Cardiac septum (tissue), 1 donor: ENCODE data around the gene RAB11FIP2. TPM values are rescaled to one million over a fixed set of nuclear protein-coding genes. Genes with fewer than 3 reads are reported as not detected.

Experiments
- DNase-seq: peaks from one replicate; pipeline ENCODE4 v3.0.0-alpha.2; 2020; ENCODE audit warnings: low spot score
- intact Hi-C: fragments of 100-400 bp; cut with DNase I; formaldehyde crosslinking; loops from one replicate; pipeline ENCODE4 v1.14.0; 2022
- total RNA-seq: library from RNA; stranded (reverse); fragmentation: NEBNext Ultra II Directional; extraction: Animal tissue kit (Norgen Biotek cat#: 25700); gene quantifications from one replicate; pipeline ENCODE4 v1.2.1, GENCODE V29; 2021
- donor health status: DM: no; HTN: no; CAD: no.

RAB11FIP2 gene
- total RNA-seq, 1 donor from 2014 or later: 12.7 TPM

DNA sequence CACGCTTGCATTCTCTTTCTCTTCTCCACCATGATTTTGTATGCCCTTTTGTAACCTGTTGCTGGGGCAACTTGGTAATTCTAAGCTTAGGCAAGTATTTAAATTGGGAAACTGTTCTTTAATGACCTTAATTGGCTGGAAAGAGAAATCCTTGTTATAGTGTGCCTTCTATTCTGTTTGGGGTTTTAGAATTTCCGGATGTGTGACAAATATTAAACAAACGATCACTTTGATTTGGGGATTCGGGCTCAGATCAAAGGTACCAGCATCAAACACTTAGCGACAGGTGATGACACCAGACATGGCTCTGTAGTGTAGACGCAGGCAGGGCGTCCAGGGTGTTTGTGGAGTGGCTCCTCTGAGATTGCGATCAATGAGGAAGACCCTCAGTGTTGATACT lies 55.0 kb downstream of the RAB11FIP2 start:
- intact Hi-C loops: no loop called here
- DNase-seq: no peak

- no peak for DNase-seq
These were observed 56.8 kb downstream of the RAB11FIP2 start for GRCh38 chr10:117989962-117990361.

DNA sequence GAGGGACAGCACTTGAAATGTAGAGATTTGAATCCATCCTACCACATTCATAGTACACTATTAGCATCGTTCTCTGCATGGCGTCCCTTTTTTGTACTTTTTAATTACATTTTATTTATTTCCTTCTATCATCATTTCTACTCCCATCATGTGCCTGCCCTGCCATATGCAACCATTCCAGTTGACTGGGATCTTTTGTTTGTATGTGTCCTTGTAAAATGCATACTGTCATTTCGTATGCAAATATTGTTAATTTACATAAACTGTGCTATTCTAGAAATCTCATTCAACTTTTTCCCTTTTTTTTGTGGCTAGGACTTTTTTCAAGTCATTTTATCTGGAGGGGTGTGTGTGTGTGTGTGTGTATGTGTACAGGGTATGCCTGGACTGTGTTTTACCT lies 57.9 kb downstream of the RAB11FIP2 start:
- intact Hi-C loops: no loop called here
- no peak for DNase-seq

More at GRCh38 chr10:117989962-117990361, 56.8 kb downstream of the RAB11FIP2 start:
- intact Hi-C loops: no loop called here

DNA sequence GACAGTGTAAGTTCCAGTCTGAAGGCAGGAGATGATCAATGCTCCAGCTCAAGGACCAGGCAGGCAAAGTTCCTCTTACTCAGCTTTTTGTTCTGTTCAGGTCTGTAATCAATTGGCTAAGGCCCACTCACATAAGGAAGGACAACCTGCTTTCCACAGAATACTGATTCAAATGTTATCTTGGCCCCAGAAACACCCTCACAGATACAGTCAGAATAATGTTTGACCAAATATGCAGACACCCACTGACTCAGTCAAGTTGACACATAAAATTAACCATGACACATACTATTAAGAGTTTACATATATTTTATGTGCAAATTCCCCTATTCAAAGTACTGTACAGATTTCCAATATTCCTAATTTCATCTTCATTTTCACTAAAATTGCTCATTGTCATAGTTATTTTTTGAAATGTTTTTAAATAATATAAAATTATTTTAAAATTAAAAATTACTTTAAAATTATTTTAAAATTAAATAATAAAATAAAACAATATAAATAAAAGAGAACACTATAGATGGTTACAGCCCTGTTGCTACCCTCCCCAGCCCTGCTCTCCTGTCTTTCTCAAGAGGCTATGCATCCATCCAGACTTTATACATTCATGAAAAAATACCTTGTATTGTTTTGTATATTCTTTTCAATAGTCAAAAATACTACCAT lies 59.4 kb downstream of the RAB11FIP2 start:
- intact Hi-C loops: no loop called here
- DNase-seq: no peak

DNA sequence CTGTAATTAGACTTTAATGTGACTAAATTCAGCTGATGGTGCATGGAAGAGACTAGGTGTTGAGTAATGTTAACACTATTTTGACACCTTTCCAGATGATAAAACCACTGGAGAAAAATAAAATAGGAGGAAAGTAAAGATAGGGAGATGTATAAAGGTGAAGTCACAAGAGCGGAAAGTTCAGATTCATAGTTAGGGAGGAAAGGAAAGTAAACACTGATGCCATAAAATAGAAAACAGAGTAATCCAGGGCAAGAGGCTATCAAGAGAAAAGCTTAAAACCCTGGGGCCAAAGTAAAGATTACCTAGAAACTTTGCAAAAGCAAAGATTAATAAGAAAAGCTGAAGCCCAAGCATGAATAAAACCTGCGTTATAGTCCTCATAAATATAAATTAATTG lies 62.8 kb downstream of the RAB11FIP2 start:
- DNase-seq: no peak
- intact Hi-C loops: no loop called here

DNA sequence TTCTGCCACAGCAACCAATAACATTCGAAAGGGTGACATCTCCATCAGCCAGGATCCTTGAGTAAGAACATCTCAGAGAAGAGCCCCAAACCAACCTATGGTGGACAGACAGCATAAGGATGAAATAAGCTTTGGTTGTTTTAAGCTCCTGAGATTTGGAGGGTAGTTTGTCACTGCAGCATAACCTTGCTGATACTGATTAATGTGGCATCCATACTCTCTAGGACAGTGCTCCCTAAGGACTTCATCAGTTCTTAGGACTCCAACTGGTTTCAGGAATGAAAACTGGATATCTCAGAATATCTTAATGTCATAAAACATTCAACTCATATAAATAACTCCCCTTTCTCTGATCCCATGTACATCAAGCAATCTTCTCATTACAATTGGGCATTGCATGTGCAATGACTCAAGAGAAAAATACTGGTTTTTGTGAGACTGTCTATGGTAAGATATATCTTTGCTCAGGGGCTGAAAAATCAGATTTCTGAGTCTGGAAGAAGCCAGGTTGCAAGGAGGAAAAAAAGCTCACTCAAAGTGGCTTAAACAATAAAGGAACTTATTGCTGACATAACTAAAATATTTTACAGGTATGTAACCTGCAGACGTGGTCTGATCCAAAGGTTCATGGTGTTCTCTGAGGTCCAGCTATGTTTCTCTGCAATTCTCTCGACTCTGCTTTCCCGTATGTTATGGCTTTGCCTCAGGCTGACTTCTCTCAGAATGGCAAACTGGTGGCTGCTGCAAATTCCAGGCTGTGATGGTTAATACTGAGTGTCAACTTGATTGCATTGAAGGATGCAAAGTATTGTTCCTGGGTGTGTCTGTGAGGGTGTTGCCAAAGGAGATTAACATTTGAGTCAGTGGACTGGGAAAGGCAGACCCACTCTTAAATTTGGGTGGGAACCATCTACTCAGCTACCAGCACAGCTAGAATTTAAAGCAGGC lies 65.7 kb downstream of the RAB11FIP2 start:
- intact Hi-C loops: no loop called here
- no peak for DNase-seq

- intact Hi-C loops: no loop called here
- DNase-seq: no peak
These were observed 66.5 kb downstream of the RAB11FIP2 start for GRCh38 chr10:117980216-117980615.

GRCh38 chr10:117972168-117972837 lies 74.4 kb downstream of the RAB11FIP2 start:
- intact Hi-C loops: no loop called here
- DNase-seq: no peak

DNA sequence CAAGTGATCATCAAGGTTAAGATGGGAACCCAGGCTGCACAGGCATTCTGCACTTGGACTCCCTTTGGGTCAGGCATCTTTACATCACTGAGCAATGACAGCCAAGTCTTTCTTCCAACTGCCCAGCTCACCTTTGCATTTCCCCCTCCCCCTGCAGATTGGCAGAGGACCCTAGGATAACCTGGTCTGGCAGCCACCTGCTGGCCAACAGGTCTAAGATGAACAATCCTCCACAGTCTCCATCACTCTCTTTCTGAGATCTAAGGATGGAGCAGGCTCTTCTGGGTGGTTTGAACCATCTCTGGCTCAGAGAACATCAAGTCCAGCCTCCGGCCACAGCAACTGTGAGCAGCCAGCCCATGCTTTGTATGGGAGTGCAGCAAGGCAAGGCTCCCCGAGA lies 75.8 kb downstream of the RAB11FIP2 start:
- intact Hi-C loops: no loop called here
- no peak for DNase-seq

GRCh38 chr10:117969592-117969991 lies 77.1 kb downstream of the RAB11FIP2 start:
- no peak for DNase-seq
- intact Hi-C loops: no loop called here

DNA sequence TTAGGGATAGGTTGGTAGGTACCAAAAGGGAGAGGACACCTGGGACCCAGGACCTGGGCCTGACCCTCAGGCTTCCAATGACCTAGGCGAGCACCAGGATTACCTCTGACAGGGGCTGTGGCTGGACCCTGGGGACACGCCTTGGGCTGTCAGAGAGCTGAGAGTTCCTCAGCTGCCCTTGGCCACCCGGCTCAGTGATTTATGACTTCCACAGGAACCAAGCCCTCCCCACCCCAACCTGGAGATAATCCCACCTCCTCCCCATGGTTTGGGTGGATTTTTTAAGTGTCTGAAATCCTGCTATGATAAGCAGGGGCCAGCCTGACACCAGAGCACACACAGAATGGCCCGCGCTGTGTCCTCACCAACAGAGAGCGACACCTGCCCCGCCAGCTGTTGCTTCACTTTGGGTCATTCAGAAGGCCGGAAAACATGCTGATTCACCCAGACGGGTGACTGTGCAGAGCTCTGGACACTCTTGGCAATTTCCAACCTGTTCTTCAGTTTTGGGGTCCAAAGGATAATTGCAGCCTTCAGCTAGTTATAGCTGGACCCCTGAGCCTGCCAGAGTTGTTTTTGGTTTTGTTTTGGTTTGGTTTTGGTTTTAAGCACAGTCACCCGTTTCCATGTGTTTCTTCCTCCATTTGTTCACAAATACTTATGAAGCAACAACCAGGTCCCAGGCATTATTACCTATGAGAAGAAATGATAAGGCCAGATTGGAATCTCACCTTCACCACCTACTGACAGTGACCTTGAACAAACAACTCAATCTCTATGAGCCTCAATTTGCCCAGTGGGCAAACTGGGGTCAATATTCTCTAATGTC lies 78.2 kb downstream of the RAB11FIP2 start:
- no peak for DNase-seq
- intact Hi-C loops: no loop called here

DNA sequence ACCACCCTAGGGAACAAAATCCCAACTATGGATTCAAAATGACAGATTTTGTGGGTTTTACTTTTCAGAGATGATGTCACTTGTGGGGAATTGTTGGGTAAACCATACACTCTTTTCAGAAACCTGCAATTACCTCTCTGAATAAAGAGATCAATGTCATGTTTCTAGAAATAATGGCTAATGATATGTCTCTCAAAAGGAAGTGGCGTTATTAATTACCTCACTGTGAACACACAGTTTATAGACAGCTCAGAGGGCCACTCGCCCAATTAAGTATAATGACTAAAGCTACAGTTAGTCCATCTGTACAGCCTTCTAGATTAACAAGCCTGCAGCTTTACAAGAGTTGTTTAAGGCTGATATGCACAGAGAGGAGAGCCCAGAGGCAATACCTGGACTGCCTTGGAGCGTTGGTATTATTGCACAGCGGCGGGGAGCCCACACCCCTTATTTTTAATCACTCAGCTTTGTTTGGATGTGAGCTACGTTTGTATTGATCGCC lies 79.5 kb downstream of the RAB11FIP2 start:
- intact Hi-C loops: no loop called here
- no peak for DNase-seq

DNA sequence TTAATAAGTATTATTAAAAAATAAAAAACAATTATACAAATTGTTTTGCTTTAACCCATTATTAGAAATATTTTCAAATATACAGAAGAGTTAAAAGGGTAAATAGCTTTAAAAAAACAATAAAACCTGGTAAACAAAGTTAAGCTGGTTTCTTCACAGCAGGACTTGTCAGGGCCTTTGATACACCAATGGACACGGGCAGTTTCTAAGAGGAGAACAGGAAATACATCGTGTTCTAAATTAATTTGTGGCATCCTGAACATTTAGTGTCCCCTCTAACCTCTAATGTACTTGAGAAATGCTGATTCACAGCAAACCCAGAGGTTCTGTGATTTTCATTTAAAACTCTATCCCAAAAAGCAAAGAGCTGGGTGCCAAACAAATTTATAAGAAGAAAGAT lies 80.8 kb downstream of the RAB11FIP2 start:
- no peak for DNase-seq
- intact Hi-C loops: no loop called here

DNA sequence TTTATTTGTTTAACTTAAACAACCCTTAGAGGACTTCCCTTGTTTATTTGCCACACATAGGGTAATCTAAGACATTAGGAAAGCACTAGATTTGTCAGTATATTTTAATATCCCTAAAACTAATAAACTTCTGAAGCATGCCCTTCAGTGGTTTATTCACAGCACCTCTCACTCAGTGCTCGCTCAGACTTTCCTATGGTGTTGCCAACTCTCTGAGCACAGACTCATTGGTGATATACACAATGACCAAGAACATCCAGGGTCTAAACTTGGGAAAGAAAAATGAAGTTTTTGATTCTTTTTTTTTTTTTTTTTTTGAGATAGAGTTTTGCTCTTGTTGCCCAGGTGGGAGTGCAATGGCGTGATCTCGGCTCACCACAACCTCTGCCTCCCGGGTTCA lies 82.2 kb downstream of the RAB11FIP2 start:
- no peak for DNase-seq
- intact Hi-C loops: no loop called here

GRCh38 chr10:117960345-117960935 lies 86.3 kb downstream of the RAB11FIP2 start:
- intact Hi-C loops: no loop called here
- no peak for DNase-seq

GRCh38 chr10:117956972-117957371 lies 89.8 kb downstream of the RAB11FIP2 start:
- intact Hi-C loops: no loop called here
- DNase-seq: no peak

- DNase-seq: no peak
- intact Hi-C loops: no loop called here
These were observed 91.6 kb downstream of the RAB11FIP2 start for GRCh38 chr10:117955176-117955575.
